Epidermal melanocyte (primary cell): ENCODE measurements around the gene RNU5B-1.

Experiments
- DNase-seq: peaks from one replicate; pipeline ENCODE4 v3.0.0; 2011; ENCODE audit warnings: low spot score; ENCODE audit not compliant: insufficient read length

Gene RNU5B-1

GRCh38 chr15:65328506-65329287, 24.2 kb downstream of the RNU5B-1 start:
- DNase-seq, result no peak

DNA sequence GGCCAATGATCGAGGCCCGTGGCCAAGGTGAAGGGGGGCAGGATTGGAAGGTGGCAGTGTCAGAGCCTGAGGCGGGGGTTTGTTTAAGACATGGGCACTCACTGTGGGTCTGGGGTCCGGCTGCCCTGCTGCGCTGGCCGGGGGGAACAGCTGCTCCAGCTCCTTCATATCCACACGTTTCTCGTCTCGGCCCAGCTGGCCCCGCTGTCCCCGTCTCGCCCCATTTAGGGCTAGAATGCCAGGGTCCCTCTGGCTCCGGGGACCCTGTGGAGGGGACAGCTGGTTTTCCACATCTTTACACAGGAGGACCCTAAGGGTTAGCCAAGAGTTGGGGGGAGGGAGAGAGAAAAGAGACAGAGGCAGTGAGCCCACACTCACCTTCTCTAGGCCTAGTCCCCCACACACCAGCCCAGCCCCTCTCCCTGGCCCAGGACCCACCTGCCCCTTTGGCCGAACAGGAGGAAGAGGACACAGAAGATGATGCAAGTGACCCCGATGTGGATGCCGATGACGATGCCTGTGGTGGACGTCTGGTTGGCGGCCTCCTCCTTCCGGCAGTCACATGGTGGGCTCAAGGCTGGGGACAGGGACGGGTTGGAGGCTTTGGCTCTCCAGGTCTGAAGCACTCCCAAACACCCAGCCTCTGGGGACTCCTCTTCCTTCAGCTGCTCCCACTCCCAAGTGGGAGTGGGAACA, 25.0 kb downstream of the RNU5B-1 start:
- DNase-seq, result no peak

GRCh38 chr15:65329984-65330735, 25.7 kb downstream of the RNU5B-1 start:
- DNase-seq, result no peak

DNA sequence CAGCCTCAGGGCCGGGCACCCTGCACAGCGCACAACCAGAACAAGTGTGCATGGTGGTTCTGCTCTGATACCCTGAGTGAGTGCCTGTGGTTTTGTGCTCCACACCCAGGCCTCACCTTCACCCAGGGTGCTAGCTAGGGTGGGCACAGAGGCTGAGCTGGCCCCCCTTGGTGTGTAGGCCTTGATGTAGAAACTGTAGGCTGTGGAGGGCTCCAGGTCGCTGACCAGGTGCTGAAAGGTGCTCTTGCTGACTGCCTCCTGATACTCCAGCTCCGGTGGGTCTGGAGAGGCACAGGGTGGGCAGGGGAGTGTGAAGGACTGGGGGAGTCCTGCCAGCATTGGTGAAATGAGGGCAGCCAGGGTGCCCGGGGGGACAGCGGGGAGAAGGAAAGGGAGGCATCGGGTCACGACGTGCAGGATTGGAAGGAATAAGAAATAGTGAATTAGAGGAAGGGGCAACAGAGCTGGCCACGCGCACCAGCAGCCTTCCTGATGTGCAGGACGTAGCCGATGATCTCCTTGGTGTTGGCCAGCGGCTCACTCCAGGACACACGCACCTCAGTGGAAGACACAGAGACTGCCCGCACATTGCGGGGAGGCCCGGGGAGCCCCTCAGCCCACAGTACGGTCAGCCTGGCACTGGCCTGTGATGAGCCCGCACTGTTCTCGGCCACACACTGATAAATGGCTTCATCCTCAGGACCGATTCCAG, 26.6 kb downstream of the RNU5B-1 start:
- no peak for DNase-seq

DNA sequence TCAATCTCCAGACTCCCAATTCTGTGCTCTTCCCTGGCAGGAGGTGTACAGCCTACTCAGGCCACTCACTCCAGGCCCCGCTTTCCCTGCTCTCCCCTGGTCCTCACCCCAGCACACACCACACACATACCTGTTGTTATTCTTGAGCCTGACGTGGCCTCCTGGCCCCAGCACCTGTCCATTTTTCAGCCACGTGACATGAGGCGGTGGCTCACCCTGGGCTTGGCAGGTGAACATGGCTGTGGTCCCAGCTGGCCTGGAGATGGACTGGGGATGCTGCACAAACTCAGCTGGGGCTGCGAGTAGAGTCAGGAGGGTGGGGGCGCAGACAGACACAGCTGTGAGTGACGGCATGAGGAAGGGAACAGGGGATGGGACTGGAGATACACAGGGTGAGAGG, 27.3 kb downstream of the RNU5B-1 start:
- no peak for DNase-seq

GRCh38 chr15:65332391-65333147, 28.1 kb downstream of the RNU5B-1 start:
- DNase-seq, result no peak

DNA sequence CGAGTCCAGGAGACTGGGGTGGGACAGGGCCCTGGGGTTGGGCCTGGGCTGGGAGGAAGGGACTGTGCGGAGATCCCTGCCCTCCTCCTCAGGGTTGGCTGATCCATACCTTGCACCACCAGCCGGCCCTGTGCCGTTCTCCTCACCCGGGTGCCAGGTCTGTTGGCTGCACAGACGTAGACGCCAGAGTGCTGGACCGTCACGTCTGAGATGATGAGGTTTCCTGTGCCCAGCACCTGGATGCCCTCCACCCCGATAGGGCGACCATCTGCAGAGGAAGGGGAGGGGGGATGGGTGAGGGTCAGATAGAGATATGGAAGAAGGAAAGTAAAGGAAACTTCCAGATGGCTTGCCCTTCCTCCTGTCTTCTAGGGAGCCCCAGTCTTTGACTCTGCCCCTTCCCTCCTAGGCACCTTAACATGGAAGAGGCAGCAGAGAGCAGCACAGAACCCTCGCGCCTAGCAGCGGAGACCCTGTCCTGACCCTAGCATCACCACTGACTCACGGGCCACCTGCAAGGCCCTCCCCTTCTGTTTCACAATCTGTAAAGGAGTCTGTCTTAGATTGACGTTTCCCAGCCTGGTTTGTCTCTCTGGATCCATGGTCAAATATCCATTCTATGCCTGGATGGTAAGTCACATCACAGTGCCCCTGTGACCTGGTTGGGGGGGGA, 28.8 kb downstream of the RNU5B-1 start:
- DNase-seq, result no peak

DNA sequence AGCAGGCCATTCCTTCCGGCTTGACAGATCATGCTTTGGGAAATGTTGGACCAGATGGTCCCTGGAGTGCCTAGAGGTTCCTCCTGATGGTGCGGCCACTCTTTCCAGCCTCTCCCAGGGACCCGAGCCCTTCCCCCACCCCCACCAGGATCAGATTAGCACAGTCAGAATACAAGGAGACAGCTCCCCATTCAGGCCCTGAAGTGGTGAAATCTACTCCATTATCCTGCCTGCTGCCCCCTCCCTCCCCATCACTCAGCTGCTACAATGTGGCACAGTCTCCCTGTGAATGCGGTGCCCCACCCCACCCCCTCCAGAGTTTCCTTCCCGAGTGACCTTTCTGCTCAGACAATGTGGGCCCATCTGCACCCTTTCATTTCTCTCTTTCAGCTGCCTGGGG, 29.4 kb downstream of the RNU5B-1 start:
- DNase-seq, result no peak

- DNase-seq, result no peak
Measured at GRCh38 chr15:65334586-65335231, 30.2 kb downstream of the RNU5B-1 start.

- no peak for DNase-seq
Measured at GRCh38 chr15:65335278-65336055, 31.0 kb downstream of the RNU5B-1 start.

DNA sequence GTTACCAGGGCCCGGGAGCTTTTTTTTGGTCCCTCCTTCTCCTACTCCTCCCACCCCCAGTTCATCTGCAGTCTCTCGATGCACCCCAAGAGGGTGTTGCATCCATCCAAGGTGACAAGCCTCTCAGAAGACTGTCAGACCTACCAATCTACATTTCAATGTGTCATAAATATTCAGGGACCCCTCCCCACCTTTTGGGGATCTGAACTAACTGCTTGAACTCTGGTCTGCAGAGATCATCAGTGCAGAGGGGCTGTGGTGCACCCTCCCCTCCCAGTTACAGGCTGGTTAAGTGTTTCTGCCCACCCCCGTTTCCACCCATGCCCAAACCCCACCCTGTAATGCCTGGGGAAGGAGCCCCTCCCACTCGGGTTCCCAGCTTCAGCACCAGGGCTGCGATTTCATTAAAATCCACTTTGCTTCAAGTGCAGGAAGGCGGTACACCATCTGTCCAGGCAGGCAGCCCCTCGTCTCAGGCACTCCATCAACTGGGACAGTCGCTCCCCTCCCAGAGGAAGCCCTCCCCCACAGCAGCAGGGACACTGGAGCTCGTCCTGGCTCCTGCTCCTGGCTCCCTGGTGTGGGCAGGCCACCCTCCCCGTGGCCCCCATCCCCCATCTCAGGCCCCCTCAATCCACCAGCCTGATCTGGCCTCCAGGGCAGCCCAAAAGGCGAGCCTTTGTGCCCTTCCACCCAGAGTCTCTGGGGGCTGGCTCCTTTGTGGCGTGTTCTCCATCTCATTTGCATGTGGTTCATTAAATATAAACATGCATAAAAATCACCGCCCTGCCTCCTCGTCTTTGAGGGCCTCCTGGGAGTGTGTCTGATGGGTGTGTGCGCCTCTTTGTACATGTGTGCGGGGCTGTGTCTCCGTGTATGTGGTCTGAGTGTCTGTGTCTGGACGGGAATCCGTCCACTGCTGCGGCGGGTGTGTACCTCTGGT, 32.3 kb downstream of the RNU5B-1 start:
- no peak for DNase-seq

DNA sequence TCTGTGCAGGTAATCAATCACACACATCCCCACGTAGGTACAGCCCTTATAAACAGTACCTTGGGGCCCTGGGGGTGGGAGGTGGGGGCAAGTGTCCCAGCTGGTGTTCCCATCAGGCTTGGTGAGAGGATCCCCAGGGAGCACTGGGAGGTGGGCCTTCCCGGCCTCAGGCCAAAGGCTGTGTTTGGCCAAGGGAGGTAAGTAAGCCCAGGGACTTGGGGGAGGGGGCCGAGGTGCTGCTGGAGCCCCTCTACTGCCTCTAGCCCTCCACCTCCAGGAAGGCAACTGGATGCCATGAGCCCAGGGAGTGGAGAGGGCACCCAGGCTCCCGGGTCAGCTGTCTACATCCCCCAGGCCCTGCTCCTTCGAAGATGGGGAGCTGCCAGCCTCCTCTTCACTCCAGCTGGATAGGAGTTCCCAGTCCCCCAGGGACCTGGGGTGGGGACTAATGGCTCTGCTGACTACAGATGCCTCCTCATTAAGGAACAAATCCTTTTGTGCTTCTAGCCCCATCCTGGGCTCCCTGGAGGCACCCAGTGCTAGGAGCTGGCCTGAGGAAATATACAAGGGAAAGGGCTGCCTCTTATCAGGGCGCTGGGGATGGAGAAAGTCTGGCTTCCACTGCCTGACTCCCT, 33.1 kb downstream of the RNU5B-1 start:
- no peak for DNase-seq

DNA sequence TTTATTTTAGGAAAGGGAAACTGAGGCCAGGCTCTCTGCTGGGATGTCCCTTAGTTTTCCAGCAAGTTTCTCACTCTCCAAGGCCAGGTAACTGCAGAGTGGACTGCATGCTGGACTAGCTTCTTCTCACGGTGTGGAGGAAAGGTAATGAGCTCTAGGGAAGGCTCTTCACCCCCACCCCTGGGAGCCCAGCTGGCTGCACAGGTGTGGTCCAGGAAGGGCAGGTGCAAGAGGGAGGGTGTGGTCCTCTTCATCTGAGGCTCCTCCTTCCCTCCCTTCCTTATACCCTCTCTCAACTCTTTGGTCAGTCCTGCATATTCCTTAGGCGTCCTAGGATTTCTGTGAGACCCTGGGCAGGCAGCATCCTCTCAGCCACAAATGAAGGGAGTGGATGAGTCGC, 33.9 kb downstream of the RNU5B-1 start:
- no peak for DNase-seq

GRCh38 chr15:65338823-65339222, 34.3 kb downstream of the RNU5B-1 start:
- DNase-seq, result no peak

GRCh38 chr15:65339416-65339815, 34.9 kb downstream of the RNU5B-1 start:
- DNase-seq, result no peak

GRCh38 chr15:65339920-65340319, 35.4 kb downstream of the RNU5B-1 start:
- DNase-seq, result no peak

- no peak for DNase-seq
Measured at GRCh38 chr15:65342493-65342892, 38.0 kb downstream of the RNU5B-1 start.
